Neural cell (in vitro differentiated cells): ENCODE results near the gene URB1. TPM values are rescaled to one million over a fixed set of nuclear protein-coding genes. Genes with fewer than 3 reads are reported as not detected.

Experiments used
- H2AFZ ChIP-seq: fragments of 200-600, 300-800 bp; sonication (generic), shearing (Covaris generic); 2 replicates; pipeline ENCODE4 v1.6.0; 2014; ENCODE audit warnings: low read depth, mild to moderate bottlenecking, antibody characterized with exemption, low read length, moderate library complexity
- H3F3A ChIP-seq: fragments of 200-600 bp; shearing (Covaris generic); 2 replicates; pipeline ENCODE4 v1.6.1; 2016; ENCODE audit warnings: mild to moderate bottlenecking, moderate library complexity, mixed read lengths, antibody characterized with exemption, low read length; ENCODE audit not compliant: insufficient read depth, poor library complexity, severe bottlenecking
- H3K27ac ChIP-seq: fragments of 200-600, 300-800 bp; sonication (generic), shearing (Covaris generic); 2 replicates; pipeline ENCODE4 v1.5.1; 2014; ENCODE audit warnings: mild to moderate bottlenecking, low read length, moderate library complexity
- H3K27me3 ChIP-seq: fragments of 300-800, 200-600 bp; sonication (generic), shearing (Covaris generic); 2 replicates; pipeline ENCODE4 v1.6.0; 2014; ENCODE audit warnings: mild to moderate bottlenecking, low read depth, low read length, moderate library complexity; ENCODE audit not compliant: insufficient read depth
- H3K36me3 ChIP-seq: fragments of 300-800, 200-600 bp; sonication (generic), shearing (Covaris generic); 2 replicates; pipeline ENCODE4 v1.5.1; 2014; ENCODE audit warnings: mild to moderate bottlenecking, antibody characterized with exemption, low read length, moderate library complexity; ENCODE audit not compliant: insufficient read depth
- H3K4me2 ChIP-seq: fragments of 300-800, 200-600 bp; sonication (generic), shearing (Covaris generic); 2 replicates; pipeline ENCODE4 v1.6.0; 2014; ENCODE audit warnings: mild to moderate bottlenecking, low read length
- H3K4me3 ChIP-seq: fragments of 300-800, 200-600 bp; sonication (generic), shearing (Covaris generic); 2 replicates; pipeline ENCODE4 v1.5.1; 2014; ENCODE audit warnings: mild to moderate bottlenecking, low read length, moderate library complexity
- H3K79me2 ChIP-seq: fragments of 200-600 bp; shearing (Covaris generic); replicated peaks from 2 replicates; pipeline ENCODE4 v1.6.0; 2014; ENCODE audit warnings: mild to moderate bottlenecking, low read length, moderate library complexity; ENCODE audit not compliant: insufficient read depth
- H3K9ac ChIP-seq: fragments of 300-800, 200-600 bp; sonication (generic), shearing (Covaris generic); 2 replicates; pipeline ENCODE4 v1.6.1; 2016; ENCODE audit warnings: mild to moderate bottlenecking, low read length, mixed read lengths
- H3K9me2 ChIP-seq: fragments of 200-600 bp; shearing (Covaris generic); 2 replicates; pipeline ENCODE4 v1.6.1; 2016; ENCODE audit warnings: mild to moderate bottlenecking, low read length, mixed read lengths; ENCODE audit not compliant: insufficient read depth
- H3K9me3 ChIP-seq: fragments of 200-600, 300-800 bp; sonication (generic), shearing (Covaris generic); 2 replicates; pipeline ENCODE4 v1.6.1; 2016; ENCODE audit warnings: mild to moderate bottlenecking, mixed run types, low read length, moderate library complexity, mixed read lengths
- H4K20me1 ChIP-seq: fragments of 200-600 bp; shearing (Covaris generic); 2 replicates; pipeline ENCODE4 v1.6.1; 2016; ENCODE audit warnings: mild to moderate bottlenecking, mixed run types; ENCODE audit not compliant: insufficient read depth
- EP300 ChIP-seq: fragments of 450-650 bp; conservative IDR thresholded peaks from 2 replicates; pipeline ENCODE4 v1.6.1; 2014; ENCODE audit warnings: antibody characterized with exemption, mild to moderate bottlenecking, moderate library complexity; ENCODE audit not compliant: poor library complexity, severe bottlenecking
- EZH2 ChIP-seq: fragments of 200-600, 300-800 bp; shearing (Covaris generic), sonication (generic); IDR thresholded peaks from 2 replicates; pipeline ENCODE4 v1.6.1; 2014; ENCODE audit warnings: antibody characterized with exemption, low read length, borderline replicate concordance, mild to moderate bottlenecking; ENCODE audit not compliant: insufficient read depth, poor library complexity, severe bottlenecking
- MXI1 ChIP-seq: fragments of 450-650 bp; conservative IDR thresholded peaks from 2 replicates; pipeline ENCODE4 v1.6.1; 2014; ENCODE audit warnings: antibody characterized with exemption, mild to moderate bottlenecking; ENCODE audit not compliant: poor library complexity, severe bottlenecking
- POLR2AphosphoS5 ChIP-seq: IDR thresholded peaks from 2 replicates; pipeline ENCODE4 v1.6.1; 2012
- RAD21 ChIP-seq: fragments of 450-650 bp; conservative IDR thresholded peaks from 2 replicates; pipeline ENCODE4 v1.6.1; 2014; ENCODE audit warnings: antibody characterized with exemption, mild to moderate bottlenecking, moderate library complexity
- SMC3 ChIP-seq: fragments of 450-650 bp; conservative IDR thresholded peaks from 2 replicates; pipeline ENCODE4 v1.6.1; 2014; ENCODE audit warnings: antibody characterized with exemption, mild to moderate bottlenecking, moderate library complexity; ENCODE audit not compliant: poor library complexity
- TAF1 ChIP-seq: IDR thresholded peaks from 2 replicates; pipeline ENCODE4 v1.6.1; 2012; ENCODE audit warnings: low read depth
- polyA plus RNA-seq: library from polyadenylated mRNA; depleted of rRNA; stranded (reverse); fragments of >200 nt; gene quantifications from 2 replicates; pipeline ENCODE4 v1.2.3, GENCODE V29; 2014
- TF ChIP-seq, protein P1 (sequence below): fragments of 450-650 bp; IDR thresholded peaks from 2 replicates; pipeline ENCODE4 v1.5.1; 2014; ENCODE audit warnings: antibody characterized with exemption, mild to moderate bottlenecking, moderate library complexity; ENCODE audit not compliant: poor library complexity, severe bottlenecking

The URB1 gene
- polyA plus RNA-seq, 1 donor from 2014 or later, result 4.4 TPM

DNA sequence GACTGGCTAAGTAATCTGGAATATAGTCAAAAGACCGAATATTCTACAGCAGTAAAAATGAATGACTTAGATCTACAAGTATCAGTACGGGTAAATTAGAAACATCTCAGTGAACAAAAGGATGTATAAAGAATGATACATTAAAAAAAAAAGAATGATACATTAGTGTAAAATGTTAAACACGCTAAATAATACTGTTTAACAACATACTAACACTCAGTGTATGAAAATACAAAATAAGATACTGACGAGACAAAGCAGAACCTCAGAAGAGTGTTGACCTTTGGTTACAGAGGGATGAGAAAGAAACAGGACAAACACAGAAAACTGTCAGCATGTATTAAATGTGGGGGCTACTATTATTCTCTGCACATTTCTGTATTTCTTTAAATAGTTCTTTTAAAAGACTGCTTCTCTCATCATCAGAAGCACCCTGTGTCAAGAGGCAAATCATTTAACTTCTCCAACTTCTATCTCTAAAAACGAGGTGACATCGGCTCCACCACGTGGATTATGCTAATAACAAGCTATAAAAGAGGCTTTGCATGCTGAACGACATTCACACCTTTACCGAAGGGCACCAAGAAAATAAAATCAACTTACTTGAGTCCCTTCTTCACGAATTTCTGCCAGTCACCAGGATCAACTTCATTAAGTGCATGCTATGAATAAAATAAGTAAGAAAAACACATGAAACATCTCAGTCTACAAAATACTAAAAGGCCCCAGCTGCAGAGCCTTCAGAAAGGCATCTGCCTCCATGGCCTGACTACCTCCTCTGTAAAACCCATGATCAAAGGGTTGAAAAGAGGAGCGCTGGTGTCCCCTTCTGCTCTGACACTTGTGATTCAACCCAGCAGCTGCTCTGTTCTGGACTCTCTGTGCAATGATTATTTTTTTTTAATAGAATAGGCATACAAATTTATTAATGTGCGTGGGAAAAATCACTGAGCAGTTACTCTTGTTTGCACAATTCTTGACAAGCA, 51.7 kb downstream of the URB1 start:
- Histone ChIP-seq H3K9me2 (no peaks in the 10 kb centered on the region), H3K9ac (no peak overlapping the region), H3K9me3 (no peaks in the 10 kb centered on the region), H3F3A (no peaks in the 10 kb centered on the region), H4K20me1 (no peaks in the 10 kb centered on the region), H3K79me2 (no peaks in the 10 kb centered on the region), H3K4me2 (no peak overlapping the region), H3K27me3 (no peaks in the 10 kb centered on the region), H2AFZ (no peak overlapping the region), H3K27ac (no peak overlapping the region), H3K4me3 (no peak overlapping the region), H3K36me3 (peaks cover 14% of the 10 kb centered on the region)
- TF ChIP-seq TAF1, result no peak
- TF ChIP-seq, protein P1, sequence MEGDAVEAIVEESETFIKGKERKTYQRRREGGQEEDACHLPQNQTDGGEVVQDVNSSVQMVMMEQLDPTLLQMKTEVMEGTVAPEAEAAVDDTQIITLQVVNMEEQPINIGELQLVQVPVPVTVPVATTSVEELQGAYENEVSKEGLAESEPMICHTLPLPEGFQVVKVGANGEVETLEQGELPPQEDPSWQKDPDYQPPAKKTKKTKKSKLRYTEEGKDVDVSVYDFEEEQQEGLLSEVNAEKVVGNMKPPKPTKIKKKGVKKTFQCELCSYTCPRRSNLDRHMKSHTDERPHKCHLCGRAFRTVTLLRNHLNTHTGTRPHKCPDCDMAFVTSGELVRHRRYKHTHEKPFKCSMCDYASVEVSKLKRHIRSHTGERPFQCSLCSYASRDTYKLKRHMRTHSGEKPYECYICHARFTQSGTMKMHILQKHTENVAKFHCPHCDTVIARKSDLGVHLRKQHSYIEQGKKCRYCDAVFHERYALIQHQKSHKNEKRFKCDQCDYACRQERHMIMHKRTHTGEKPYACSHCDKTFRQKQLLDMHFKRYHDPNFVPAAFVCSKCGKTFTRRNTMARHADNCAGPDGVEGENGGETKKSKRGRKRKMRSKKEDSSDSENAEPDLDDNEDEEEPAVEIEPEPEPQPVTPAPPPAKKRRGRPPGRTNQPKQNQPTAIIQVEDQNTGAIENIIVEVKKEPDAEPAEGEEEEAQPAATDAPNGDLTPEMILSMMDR, result no peak

DNA sequence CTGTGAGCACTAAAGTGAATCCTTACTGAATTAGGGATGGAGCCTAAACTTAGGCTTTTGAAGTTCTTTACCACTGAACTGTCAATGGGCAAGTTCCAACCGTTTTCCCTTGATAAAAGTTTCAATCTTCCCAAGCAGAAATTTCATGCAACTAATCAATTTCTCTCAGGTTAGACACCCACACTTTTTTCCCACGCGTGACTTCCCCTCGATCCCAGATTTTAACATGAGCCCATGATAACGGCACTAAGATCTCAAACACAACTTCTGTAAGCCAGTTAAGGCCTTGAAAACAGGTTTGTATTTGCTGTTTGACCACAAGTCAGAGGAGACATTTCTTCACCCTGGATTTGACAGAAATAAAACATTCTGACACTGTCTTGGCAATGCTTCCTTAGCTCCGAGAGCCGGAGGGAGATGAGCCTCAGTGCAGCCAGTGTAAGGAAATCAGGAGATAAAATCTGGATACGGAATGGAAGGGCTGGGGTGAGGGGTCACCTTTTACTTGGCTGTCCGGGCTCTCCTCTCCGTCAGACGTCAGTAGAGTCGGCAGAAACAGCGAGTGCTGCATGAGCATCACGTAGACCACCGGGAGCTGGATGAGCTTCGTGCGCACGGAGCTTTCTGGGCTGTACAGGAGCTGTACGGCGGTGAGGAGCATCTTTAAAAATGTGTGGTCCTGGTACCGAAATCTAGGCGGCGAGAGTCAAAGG, 54.4 kb downstream of the URB1 start:
- no peaks in the 10 kb centered on the region for H3K27me3 ChIP-seq
- peaks cover 3% of the 10 kb centered on the region for H3K36me3 ChIP-seq
- H4K20me1 ChIP-seq, result no peaks in the 10 kb centered on the region
- H2AFZ ChIP-seq, result no peak overlapping the region
- TF ChIP-seq RAD21, result no peak
- TF ChIP-seq, protein P1, result no peak
- no peak for TF ChIP-seq EZH2
- no peak for TF ChIP-seq POLR2AphosphoS5
- TF ChIP-seq EP300, result no peak
- H3K4me3 ChIP-seq, result no peak overlapping the region
- no peak overlapping the region for H3K9ac ChIP-seq
- H3K9me2 ChIP-seq, result no peaks in the 10 kb centered on the region
- H3F3A ChIP-seq, result no peaks in the 10 kb centered on the region
- H3K9me3 ChIP-seq, result no peaks in the 10 kb centered on the region
- H3K79me2 ChIP-seq, result no peaks in the 10 kb centered on the region
- H3K27ac ChIP-seq, result no peak overlapping the region
- no peak overlapping the region for H3K4me2 ChIP-seq

DNA sequence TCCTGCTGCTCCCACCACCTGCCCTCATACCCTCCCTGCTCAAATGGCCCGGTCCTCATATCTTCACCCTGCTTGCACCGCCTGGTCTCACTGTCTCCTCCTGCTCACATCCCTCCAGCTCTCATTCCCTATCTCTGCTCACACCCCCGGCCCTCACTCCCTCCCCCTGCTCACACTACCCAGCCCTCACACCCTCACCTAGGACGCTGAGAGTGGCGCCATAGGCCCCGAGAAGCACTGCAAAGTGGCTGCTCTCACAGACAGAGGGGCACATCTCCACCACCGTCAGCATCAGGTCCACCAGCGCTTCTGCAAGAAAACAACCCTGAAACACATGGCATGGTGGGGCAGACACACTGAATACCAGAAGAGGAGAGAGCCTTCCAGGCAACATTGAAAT, 55.6 kb downstream of the URB1 start:
- peaks cover 8% of the 10 kb centered on the region for H3K36me3 ChIP-seq
- no peak overlapping the region for H2AFZ ChIP-seq
- H3K4me2 ChIP-seq, result no peak overlapping the region
- H3K9me2 ChIP-seq, result no peaks in the 10 kb centered on the region
- H3K27ac ChIP-seq, result no peak overlapping the region
- no peaks in the 10 kb centered on the region for H3K79me2 ChIP-seq
- no peak for TF ChIP-seq SMC3
- TF ChIP-seq, protein P1, result no peak
- TF ChIP-seq TAF1, result no peak
- TF ChIP-seq EZH2, result no peak
- TF ChIP-seq MXI1, result no peak
- no peak for TF ChIP-seq EP300
- no peak for TF ChIP-seq RAD21
- no peaks in the 10 kb centered on the region for H3K27me3 ChIP-seq
- H3F3A ChIP-seq, result no peaks in the 10 kb centered on the region
- H3K4me3 ChIP-seq, result no peak overlapping the region
- H3K9ac ChIP-seq, result no peak overlapping the region
- H3K9me3 ChIP-seq, result no peaks in the 10 kb centered on the region
- H4K20me1 ChIP-seq, result no peaks in the 10 kb centered on the region
